H1 (cell line): ENCODE results near the gene PAK1IP1. TPM values are rescaled to one million over a fixed set of nuclear protein-coding genes. Genes with fewer than 3 reads are reported as not detected.

ENCODE experiments used
- CEBPB ChIP-seq: IDR thresholded peaks from 2 replicates; pipeline ENCODE4 v1.6.1; 2012; ENCODE audit warnings: low read depth, low read length
- CTBP2 ChIP-seq: IDR thresholded peaks from 2 replicates; pipeline ENCODE4 v1.7.0; 2011; ENCODE audit warnings: borderline replicate concordance, mild to moderate bottlenecking, moderate library complexity, mixed read lengths, low read length; ENCODE audit not compliant: insufficient read depth, insufficient read length
- JUND ChIP-seq: IDR thresholded peaks from 2 replicates; pipeline ENCODE4 v1.6.1; 2011; ENCODE audit warnings: mild to moderate bottlenecking, improper control_type of control experiment, low read length
- SAP30 ChIP-seq: fragments of 300-600 bp; sonication (generic); IDR thresholded peaks from 2 replicates; pipeline ENCODE4 v1.7.1; 2012; ENCODE audit warnings: low read length, moderate library complexity, mild to moderate bottlenecking, inconsistent platforms; ENCODE audit not compliant: insufficient read depth, insufficient replicate concordance
- SIX5 ChIP-seq: IDR thresholded peaks from 2 replicates; pipeline ENCODE4 v1.6.1; 2011; ENCODE audit warnings: mild to moderate bottlenecking, low read depth, low read length
- TAF7 ChIP-seq: optimal IDR thresholded peaks from 2 replicates; pipeline ENCODE3; 2011; ENCODE audit warnings: low read depth, mild to moderate bottlenecking, inconsistent platforms, low read length, moderate library complexity, borderline replicate concordance
- polyA plus RNA-seq, 7 experiments: library from polyadenylated mRNA; depleted of rRNA in 3 of 7; stranded (reverse) in 5 of 7; unstranded in 2 of 7; fragments of >200 nt in 5 of 7; fragments of 200-250 nt in 2 of 7; gene quantifications; 1 replicate in 5 of 7; 2 replicates in 1 of 7; 4 replicates in 1 of 7; pipeline versions ENCODE4 v1.2.1 to v1.2.3, GENCODE V29; 2011 to 2013; ENCODE audit warnings: missing spikeins in 2 of 7, mixed read lengths in 2 of 7
- total RNA-seq: library from RNA; stranded (reverse); fragmentation: NEBNext Ultra II Directional; extraction: Animal tissue kit (Norgen Biotek cat#: 25700); gene quantifications from 2 replicates; pipeline ENCODE4 v1.2.1, GENCODE V29; 2021

The PAK1IP1 gene
- total and polyA plus RNA-seq, 2 of the 8 experiments (the other 6 are each of a cell fraction or from before 2014, with no cell fraction given) = 19.7 to 43.6 TPM

GRCh38 chr6:10681795-10682194, 13.0 kb upstream of the PAK1IP1 start (continued):
- no peak for TF ChIP-seq CTBP2
- TF ChIP-seq JUND = no peak
- no peak for TF ChIP-seq CEBPB
- TF ChIP-seq TAF7 = no peak
- TF ChIP-seq SAP30 = no peak
- no peak for TF ChIP-seq SIX5
